Thyroid gland (tissue), 4 donors: ENCODE measurements around the gene RPLP2.

Experiments used
- POLR2A ChIP-seq, 2 donors: fragments of 450-650 bp; IDR thresholded peaks; one replicate each; pipeline ENCODE4 v1.6.1; 2017; ENCODE audit warnings: antibody characterized with exemption in 2 of 2, mild to moderate bottlenecking in 2 of 2, moderate library complexity in 1 of 2
- TF ChIP-seq, protein P1 (sequence below), 6 experiments: fragments of 200-600 bp in 3 of 6; fragments of 450-650 bp in 3 of 6; sonication (generic) in 3 of 6; IDR thresholded peaks; one replicate each; pipeline ENCODE4 v1.5.1; 2016 to 2019; ENCODE audit warnings: antibody characterized with exemption in 6 of 6, mild to moderate bottlenecking in 2 of 6, inconsistent platforms in 1 of 6, moderate library complexity in 1 of 6

DNA sequence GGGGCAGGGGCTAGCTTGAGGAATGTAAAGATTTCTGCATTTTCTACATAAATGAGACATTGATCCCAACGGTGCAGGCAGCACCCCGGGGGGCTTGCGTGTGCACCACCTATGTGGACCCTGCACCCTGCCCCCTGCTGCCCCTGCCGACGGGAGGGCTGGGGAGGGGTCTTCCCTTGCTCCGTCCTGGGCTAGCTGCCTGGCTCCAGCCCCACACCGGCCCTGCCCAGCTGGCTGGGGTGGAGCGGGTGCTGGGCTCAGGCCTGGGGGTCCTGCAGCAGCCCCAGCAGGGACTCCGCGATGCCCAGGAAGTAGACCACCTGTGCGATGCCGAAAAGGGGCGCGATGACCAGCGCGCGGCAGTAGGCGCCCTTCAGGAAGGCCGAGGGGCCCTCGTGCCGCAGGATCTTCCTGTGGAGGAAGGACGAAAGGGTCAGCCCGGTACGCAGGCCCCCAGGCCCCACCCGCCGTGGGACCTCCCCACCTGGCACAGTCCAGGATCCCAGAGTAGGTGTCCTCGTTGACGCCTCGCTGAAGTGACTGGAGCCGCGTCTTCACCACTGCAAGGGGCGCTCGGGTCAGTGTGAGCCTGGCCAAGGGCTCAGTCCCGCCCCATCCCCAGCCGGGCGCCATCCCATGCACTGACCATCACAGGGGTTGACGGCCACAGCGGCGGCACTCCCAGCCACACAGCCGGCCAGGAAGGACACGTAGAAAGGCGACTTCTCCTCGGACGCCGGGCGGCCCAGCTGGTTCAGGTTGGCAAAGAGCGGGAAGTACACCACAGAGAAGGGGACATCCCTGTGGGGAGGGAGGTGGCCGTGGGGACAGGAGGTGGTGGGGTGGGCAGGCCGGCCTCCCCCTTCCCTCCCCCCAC is 17.9 kb upstream of the RPLP2 start:
- TF ChIP-seq, protein P1, sequence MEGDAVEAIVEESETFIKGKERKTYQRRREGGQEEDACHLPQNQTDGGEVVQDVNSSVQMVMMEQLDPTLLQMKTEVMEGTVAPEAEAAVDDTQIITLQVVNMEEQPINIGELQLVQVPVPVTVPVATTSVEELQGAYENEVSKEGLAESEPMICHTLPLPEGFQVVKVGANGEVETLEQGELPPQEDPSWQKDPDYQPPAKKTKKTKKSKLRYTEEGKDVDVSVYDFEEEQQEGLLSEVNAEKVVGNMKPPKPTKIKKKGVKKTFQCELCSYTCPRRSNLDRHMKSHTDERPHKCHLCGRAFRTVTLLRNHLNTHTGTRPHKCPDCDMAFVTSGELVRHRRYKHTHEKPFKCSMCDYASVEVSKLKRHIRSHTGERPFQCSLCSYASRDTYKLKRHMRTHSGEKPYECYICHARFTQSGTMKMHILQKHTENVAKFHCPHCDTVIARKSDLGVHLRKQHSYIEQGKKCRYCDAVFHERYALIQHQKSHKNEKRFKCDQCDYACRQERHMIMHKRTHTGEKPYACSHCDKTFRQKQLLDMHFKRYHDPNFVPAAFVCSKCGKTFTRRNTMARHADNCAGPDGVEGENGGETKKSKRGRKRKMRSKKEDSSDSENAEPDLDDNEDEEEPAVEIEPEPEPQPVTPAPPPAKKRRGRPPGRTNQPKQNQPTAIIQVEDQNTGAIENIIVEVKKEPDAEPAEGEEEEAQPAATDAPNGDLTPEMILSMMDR (IDR thresholded peaks at IDR 0.05), result no peak
- no peak for TF ChIP-seq POLR2A (IDR thresholded peaks at IDR 0.05)
